Subcutaneous adipose tissue (tissue), 4 donors: ENCODE results near the gene RGS11. TPM values are rescaled to one million over a fixed set of nuclear protein-coding genes. Genes with fewer than 3 reads are reported as not detected.

ENCODE experiments used
- total RNA-seq, 4 donors: library from RNA; depleted of rRNA; stranded (reverse); fragments of >200 nt; gene quantifications; one replicate each; pipeline ENCODE4 v1.1.0, GENCODE V29; 2016
- TF ChIP-seq, protein P1 (sequence below): fragments of 450-650 bp; IDR thresholded peaks from one replicate; pipeline ENCODE4 v1.5.1; 2016; ENCODE audit warnings: low read depth, mild to moderate bottlenecking, control low read depth, antibody characterized with exemption, moderate library complexity

The RGS11 gene
- total RNA-seq, 4 donors from 2014 or later: 6.2 to 20.2 (median 11.4) TPM

DNA sequence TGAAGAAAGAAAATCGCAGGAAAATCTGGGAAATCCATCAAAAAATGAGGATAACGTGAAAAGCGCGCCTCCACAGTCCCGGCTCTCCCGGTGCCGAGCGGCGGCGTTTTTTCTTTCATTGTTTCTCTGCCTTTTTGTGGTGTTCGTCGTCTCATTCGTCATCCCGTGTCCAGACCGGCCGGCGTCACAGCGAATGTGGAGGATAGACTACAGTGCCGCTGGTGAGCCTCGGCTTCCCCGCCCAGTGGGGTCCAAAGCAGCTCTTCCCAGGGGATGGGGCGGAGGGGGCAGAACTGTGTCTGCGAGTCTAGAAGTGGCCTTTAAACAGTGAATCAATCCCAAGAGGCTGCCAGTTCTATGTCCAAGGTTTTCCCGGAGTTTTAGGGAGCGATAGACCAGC lies 21.3 kb downstream of the RGS11 start:
- TF ChIP-seq, protein P1, sequence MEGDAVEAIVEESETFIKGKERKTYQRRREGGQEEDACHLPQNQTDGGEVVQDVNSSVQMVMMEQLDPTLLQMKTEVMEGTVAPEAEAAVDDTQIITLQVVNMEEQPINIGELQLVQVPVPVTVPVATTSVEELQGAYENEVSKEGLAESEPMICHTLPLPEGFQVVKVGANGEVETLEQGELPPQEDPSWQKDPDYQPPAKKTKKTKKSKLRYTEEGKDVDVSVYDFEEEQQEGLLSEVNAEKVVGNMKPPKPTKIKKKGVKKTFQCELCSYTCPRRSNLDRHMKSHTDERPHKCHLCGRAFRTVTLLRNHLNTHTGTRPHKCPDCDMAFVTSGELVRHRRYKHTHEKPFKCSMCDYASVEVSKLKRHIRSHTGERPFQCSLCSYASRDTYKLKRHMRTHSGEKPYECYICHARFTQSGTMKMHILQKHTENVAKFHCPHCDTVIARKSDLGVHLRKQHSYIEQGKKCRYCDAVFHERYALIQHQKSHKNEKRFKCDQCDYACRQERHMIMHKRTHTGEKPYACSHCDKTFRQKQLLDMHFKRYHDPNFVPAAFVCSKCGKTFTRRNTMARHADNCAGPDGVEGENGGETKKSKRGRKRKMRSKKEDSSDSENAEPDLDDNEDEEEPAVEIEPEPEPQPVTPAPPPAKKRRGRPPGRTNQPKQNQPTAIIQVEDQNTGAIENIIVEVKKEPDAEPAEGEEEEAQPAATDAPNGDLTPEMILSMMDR: no peak

DNA sequence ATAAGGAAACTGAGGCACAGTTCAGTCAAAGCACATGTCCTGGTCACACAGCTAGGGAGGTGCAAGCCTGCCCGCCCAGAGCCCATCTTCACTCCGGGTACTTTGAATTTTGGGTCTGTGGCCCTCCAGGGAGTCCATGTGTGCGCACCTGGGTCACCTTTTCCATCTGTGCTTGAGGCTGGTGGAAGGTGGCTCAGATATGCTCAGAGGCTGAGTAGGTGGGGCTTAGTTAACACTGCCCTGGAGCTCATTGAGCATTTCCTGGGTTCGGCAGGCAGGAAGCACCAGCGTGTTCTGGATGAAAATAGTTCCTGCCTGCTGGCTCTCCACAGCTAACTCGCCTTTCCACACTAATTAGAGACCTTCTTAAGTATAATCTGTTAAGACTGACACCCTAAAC lies 21.9 kb downstream of the RGS11 start:
- TF ChIP-seq, protein P1: no peak

DNA sequence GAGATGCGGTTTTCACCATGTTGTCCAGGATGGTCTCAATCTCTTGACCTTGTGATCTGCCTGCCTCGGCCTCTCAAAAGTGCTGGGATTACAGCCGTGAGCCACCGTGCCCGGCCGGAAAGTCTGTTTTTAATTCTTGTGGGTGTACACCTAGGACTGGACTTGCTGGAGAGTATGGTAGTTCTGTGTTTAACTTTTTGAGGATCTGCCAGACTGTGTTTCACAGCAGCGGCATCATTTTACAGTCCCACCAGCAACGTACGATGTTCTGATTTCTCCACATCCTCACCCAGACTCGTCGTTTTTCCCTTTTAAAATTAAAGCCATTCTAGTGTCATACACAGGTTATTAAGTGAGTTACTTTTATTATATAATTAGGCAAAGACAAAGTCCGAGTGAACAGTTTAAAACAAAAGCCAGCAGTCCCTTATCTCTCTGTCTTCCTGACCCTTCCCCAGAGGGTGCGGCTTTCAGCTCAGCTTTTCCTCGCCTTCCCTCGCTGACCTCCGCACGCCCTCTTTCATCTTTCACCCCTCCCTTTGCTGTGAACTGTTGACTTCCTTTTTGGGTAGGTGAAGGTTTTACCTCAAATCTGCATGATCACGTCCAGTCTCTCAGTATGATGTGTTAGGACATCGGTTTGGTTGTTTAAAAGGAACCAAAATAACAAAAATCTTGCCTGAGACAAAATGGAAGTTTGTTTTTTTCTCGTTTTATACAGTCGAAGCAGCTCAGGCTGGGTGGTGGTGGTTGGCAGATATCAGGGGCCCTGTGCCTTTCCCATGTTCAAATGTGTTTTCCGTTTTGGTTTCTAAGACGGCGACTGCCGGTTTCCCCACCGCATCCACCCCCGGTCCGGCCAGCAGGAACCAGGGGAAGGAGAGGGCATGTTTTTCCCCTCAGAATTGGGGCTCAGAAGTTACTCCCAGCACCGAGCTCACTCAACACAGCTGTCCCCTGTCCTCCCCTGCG lies 23.1 kb downstream of the RGS11 start:
- TF ChIP-seq, protein P1: no peak

DNA sequence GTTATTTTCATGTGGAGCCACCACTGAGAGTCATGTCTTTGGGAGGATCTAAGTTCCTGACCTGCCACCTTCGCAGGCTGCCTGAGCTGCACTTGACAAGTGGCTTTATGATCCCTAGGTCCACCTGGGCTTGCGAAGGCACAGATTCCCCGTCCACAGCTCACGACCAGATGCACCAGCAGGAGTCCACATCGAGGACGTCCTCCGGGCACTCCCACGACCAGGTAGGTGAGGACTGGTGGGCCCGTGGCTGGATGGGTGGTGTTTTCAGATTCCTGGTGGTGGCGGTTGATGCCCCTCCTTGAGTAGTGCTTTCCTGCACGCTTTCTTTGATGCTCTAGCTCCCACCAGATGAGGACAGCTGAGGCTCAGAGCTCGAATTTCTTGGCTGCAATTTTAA lies 26.3 kb downstream of the RGS11 start:
- TF ChIP-seq, protein P1: no peak

DNA sequence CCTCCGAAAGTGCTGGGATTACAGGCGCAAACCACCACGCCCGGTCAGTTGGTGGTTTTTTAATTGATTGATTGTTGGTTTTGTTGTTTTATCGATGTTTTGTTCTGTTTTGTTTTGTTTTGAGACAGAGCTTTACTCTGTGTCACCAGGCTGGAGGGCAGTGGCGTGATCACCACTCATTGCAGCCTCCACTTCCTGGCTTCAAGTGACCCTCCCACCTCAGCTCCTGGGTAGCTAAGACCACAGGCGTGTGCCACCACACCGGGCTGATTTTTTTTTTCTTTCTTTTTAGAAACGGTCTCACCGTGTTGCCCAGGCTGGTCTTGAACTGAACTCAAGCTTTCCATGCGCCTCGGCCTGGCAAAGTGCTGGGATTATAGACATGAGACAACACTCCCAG lies 28.7 kb downstream of the RGS11 start:
- TF ChIP-seq, protein P1: no peak

DNA sequence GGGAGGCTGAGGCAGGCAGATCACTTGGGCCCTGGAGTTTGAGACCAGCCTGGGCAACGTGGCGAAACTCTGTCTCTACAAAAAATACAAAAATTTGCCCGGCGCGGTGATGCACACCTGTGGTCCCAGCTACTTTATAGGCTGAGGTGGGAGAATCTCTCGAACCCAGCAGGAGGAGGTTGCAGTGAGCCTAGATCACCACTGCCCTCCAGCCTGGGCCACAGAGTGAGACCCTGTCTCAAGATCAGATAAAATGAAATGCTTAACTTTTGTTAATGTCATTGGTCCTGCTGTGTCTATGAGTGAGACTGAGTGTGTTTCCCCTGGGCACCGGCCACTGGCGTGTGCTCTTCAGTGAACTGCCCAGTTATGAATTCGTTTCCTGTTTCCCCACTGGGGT lies 30.6 kb downstream of the RGS11 start:
- TF ChIP-seq, protein P1: no peak

DNA sequence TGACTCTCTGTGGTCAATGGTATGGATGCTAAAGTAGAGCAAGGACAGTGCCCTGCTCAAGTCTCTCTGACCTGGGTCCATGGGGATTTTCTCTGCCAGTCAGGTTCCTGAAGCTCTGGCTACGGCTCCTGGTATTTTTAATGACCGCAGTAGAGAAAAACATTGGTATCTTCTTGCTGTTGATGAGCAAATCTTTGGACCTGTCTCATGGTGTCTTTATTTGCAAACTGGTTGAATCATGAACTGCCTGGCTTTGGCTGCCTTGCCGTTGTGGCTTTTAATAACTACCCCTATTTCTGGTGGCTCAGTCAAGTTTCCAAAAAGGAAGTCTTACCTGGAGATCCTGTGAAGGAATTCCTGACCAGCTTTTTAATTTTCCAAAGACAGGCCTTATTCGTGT lies 32.4 kb downstream of the RGS11 start:
- TF ChIP-seq, protein P1: no peak
